HG02840 (cell line): ENCODE data around the gene TRAPPC2L.

Experiments used
- ATAC-seq: cut with Tn5 transposase; IDR thresholded peaks from one replicate; pipeline ENCODE4 v1.9.1; 2021; ENCODE audit warnings: mild to moderate bottlenecking, moderate library complexity, moderate number of reproducible peaks; ENCODE audit not compliant: unreplicated experiment, low FRiP score

TRAPPC2L gene

DNA sequence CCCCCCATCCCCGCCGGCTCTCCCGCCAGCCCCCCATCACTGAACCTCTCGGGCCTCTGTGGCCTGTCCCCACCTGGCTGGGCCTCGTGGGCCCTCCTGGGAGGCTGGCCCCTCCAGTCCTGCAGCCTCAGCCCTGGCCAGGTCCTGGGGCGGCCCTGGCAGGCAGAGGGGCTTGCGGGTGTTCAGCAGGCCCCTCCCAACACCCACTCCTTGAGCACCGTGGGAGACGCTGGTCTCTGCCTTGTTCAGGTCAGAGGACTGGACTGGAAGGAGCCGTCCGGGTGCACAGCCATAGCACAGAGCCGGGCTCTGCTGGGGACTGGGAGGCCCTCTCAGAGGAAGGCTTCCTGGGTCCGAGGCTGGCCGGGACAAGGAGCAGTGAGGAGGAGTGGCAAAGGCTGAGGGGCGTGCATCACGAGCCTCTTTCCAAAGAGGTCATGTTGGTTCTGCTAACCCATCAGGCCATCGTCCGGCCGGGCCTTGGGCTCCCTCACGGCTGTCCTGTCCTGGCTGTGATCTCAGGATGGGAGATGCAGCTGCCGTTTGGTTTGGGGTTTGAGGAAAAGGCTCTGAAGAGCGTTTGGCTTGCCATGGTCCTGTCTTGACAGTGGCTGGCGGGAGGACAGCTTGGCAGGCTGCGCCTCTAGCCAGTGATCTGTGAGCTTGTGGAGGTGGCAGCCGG is 15.9 kb downstream of the TRAPPC2L start:
- ATAC-seq = no peak

DNA sequence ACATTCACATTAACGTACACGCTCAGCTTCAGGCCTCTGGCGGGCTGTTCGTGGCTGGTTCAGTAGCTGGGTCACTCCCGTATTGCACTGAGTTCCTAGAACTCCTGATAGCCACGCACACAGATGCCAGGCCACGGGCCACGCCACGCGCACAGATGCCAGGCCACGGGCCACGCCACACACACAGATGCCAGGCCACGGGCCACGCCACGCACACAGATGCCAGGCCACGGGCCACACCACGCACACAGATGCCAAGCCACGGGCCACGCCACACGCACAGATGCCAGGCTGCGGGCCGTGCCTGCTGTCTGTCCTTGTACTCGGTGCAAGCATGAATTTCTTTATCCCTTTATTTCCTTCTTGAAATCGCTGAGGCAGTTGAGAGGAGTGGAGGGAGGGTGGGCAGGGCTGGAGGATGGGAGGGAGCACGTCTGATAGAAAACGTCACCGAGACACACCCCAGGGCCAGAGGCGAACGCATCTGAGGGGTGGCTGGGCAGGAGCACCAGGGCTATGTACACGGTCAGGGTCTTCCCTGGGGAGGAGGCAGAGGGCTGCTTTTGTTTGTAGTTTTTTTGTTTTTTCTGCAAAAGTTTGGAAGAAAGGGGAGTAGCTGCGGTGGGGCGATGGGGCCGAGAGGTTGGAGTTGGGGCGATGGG is 18.1 kb downstream of the TRAPPC2L start:
- no peak for ATAC-seq

DNA sequence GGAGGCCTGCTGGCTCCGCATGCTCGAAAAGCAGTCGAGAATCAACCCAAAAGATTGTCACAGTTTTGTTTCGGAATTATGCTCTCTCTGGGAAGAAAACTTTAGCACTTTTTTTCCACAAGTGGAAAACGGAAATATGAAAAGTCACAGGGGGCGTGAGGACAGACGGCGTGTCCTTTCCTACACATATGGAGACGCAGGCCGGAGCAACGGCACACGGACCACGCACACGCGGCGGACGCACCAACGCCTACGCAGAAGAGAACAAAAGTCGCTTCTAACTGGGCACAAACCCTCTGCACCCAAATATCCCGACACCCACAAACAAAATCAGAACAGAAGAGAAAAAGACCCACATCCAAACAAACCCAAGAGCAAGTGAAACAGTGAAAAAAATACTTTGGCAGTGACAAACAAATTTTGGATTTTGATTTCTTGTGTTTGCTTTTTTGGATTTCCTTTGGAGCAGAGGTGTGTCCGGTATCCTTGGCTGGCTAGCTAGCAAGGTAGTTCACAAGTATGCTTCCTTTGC is 18.8 kb downstream of the TRAPPC2L start:
- ATAC-seq = no peak

GRCh38 chr16:88876942-88877526 is 20.1 kb downstream of the TRAPPC2L start:
- no peak for ATAC-seq

DNA sequence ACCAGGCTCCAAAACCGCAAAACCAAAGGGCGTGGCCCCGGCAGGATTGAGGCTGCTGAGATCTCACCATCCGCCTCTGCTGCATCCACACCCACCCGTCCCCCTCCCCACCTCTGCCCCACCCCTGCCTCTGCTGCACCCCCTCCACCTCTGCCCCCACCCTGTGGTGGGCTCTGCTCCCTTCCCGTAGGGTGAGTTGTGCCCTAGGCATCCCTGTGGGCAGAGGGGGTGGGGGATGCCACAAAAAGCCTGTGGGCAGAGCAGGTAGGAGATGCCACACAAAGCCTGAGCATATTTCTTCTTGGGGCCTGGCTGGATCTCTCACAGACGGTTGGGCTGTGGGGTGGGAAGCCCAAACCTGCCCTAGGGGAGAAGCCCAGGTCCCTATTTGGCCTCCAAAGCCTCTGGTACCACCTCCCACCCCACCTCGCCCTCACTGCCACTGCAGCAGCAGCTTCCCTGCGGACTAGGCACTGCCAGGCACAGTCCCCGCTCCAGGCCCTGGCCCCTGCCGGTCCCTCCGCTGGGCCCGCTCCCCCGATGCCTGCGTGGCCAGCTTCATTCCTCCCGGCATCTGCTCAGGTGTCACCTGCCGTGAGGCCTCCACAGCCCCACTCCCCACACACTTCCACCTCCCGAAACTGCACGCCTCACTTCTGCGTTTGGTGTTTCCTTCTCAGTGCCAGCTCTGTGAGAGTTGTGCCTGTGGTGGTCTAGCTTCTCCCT is 20.8 kb downstream of the TRAPPC2L start:
- ATAC-seq = no peak

DNA sequence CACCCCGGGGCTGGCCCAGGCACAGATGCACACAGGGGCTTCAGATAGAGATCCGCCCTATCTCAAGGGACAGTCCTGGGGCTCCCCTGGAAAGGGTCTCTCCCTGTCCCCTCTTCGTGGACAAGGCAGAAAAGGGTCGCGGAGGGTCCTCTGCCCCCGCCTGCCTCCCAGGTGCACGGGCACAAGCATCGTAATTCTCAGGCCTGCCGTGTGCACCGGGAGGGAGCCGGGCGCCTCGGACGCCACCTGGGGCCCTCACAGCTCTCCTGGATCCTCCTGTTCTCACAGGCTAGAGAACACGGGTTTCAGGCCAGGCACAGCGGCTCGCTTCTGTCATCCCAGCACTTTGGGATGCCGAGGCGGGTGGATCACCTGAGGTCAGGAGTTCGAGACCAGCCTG is 21.4 kb downstream of the TRAPPC2L start:
- no peak for ATAC-seq

- ATAC-seq = no peak
Measured at GRCh38 chr16:88878967-88879787, 22.2 kb downstream of the TRAPPC2L start.

- ATAC-seq = no peak
Measured at GRCh38 chr16:88879788-88880055, 22.8 kb downstream of the TRAPPC2L start.

DNA sequence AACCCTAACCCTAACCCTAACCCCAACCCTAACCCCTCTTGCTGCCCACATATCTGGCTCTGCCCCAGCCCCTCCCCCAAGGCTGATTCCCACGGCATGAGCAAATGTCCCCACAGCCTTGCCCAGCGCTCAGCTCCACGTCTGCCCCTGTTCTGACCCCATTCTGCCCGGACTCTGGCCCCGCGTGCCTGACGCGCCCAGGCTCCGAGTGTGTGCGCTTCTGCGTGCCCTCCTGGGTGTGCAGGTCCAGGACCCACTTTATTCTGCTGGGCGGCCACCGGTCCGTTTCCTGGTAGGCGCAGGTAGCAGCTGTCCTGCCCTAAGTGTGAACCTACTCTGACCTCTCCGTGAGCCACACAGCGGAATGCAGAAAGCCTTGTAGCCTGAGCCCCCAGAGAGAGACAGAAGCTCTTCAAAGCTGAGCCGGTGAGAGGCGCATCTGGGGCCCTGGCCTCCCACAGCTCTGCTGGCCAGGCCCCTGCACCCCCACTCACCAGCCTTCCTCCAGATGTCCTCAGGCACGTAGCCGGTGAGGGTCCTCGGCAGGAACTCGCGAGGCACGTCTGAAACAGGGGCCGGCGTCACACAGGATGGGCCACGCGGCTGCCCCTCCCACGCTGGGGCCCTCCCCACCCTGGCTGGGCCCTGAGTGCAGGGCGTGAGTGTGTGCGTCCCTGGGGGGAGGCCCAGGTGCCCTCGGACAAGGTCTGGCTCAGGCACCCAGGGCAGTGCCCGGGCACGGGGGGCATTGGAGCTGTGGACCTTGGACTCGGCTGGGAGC is 23.5 kb downstream of the TRAPPC2L start:
- no peak for ATAC-seq

GRCh38 chr16:88881007-88881615 is 24.2 kb downstream of the TRAPPC2L start:
- ATAC-seq = no peak

- ATAC-seq = no peak
Measured at GRCh38 chr16:88881675-88882357, 24.9 kb downstream of the TRAPPC2L start.

DNA sequence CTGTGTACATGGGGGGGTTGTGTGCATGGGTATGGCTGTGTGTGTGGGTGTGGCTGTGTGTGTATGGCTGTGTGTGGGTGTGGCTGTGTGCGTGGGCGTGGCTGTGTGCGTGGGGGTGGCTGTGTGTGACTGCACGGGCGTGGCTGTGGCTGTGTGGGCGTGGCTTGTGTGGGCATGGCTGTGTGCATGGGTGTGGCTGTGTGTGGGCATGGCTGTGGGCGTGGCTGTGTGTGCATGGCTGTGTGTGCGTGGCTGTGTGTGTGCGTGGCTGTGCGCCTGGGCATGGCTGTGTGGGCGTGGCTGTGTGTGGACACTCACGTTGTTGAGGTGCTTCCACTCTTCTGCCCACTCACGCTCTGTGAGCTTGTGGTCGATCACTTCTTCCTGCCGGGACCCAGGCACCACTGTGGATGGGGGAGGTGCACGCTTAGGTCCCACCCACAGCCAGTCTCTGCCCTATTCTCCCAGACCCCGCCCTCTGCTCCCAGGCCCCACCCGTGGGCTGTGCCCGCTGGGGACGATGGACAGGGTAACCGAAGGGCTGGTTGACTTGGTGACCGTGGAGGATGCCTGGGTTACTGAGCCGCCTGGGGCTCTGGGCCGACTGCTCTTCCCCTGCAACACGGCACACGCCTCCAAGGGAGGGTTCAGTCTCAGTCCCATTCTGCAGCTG is 25.6 kb downstream of the TRAPPC2L start:
- no peak for ATAC-seq

GRCh38 chr16:88883117-88883895 is 26.4 kb downstream of the TRAPPC2L start:
- ATAC-seq = no peak

DNA sequence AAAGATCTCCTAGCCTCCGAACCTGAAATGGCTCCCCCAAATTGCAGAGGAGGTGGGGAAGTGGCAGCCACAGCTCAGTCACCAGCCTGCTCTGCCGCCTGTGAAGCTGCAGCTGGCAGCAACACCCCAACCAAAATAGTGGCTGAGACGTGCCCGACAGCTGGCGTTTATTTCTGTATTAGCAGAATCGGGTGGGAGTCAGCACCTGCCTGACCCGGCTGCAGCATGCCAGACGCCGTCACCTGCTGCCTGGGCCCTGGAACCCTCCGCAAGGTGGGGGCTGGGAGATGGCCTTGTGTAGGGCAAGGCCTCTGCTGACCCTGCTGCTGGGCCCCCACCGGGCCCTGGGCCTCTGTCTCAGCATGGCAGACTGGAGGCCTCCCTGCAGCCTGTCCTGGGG is 27.0 kb downstream of the TRAPPC2L start:
- ATAC-seq = no peak

DNA sequence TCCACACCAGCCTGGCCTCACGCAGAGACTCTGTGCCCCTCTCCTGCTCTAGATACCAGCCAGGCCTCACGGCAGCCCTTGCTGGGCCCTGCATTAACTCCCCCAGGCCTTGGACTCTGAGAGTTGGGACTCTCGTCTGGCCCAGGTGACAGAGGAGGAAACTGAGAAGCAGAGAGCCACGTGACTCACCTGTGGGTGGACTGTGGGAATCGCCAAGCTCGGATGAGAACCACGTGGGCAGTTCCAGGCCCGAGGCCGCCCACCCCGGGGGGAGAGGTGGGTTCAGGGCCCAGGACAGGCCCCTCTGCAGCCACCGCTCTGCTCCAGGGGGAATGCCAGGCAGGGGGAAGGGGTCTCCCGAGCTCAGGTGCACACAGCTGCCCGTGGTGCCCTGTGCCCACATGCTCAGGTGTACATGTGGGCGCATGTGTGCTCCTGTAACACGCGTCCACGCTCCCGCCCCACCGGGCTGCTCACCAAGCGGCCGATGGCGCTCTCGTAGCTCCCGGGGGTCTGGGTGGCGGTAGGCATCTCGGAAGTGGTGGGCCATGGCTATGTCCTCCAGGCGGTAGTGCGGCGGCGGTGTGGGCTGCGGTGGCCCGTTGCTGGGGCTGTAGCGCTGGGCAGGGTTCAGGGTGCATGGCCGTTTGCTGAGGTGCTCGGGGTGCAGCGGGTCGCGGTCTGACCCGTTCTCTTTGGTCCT is 27.8 kb downstream of the TRAPPC2L start:
- ATAC-seq = no peak

DNA sequence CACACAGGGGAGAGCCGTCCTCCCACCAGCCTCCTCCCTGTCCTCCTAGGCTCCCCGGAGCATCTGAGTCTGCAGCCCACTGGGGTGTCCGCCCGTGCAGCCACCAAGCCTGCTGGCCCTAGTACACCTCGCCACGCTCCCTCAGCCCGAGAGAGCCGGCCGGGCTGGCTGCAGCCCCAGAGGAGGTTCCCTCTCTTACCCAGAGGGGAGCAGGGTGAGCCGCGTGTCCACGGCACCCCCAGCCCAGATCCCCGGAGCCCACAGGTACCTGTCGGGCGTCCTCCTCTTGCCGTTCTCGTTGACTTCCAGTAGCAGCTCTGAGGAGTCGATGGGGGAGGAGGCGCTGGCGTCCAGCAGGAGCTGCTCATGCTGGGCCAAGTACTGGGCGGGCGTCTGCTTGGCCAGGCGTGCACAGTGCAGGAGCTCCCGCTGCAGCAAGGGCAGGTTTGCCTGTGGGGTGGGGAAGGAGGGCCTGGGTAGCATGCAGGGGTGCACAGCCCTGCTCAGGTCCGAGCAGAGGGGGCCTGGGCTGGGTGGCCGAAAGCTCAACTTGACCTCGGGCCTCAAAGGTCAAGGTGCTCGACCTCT is 28.9 kb downstream of the TRAPPC2L start:
- ATAC-seq = no peak
